ENCODE measurements around the gene ABR.

Gene ABR

DNA sequence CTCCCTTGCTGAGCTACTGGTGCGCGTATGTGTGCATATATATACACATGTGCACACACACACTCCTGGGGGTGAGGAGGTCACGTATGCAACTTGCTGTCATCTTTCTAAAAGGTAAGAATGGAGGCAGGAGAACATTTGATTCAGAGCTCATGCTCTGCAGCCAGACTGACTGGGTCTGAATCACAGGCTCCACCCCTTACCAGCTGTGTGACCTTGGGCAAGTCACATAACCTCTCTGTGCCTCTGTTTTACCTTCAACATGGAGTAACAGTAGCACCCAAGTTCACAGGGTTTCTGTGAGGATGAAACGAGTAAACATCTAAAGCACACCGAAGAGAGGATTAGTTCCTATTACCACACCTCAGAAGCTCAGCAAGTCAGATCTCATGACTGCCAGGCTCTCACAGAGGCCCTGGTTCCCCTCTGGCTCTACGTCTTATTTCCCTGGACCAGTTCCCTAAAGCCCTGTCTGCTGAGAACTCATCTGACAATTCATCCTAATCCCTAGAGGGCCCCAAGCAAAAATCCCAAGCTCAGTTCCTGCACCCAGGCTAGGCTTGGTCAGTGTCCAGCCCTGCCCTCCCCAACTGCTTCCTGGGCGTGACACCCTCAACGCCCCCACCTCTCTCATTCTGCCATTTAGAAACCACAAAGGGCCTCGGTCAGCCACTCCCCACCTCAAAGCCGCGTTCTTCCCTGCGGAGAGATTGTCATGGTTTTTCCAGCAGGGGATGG lies 28.7 kb downstream of the ABR start:
- Histone ChIP-seq H3K36me3 (replicated peaks; ENCODE audit: insufficient read depth, low read length) (no peaks in the 10 kb centered on the region), H2AFZ (ENCODE audit: low read length) (no peak overlapping the region)

DNA sequence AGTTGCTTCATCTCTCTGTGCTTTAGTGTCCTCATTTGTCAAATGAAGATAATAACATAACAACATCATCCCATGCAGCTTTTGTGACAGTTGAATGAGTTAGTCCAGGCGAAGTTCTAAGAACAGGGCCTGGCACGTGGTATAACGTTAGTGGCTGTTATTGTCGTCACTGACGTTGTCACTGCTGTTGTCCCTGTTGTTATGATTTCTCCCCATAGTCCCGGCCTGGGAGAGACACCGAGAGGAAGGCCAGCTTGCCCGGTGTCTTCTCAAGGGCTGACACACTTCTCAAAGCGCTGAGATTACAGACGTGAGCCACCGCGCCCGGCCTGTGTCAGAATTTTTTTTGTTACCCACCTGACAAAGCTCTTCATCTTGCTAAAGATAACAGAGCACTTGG lies 29.9 kb downstream of the ABR start:
- no peaks in the 10 kb centered on the region for H3F3A ChIP-seq (ENCODE audit: insufficient read depth, low read length)
- 0 out of 2 replicates have a peak, but pooled peaks cover 3% of the 10 kb centered on the region for H3K4me1 ChIP-seq (ENCODE audit: low read length)
- no peaks in the 10 kb centered on the region for H3K9me2 ChIP-seq (replicated peaks; ENCODE audit: insufficient read depth, low read length)
- no peaks in the 10 kb centered on the region for H3K9me3 ChIP-seq (replicated peaks; ENCODE audit: insufficient read depth, low read length)
- no peaks in the 10 kb centered on the region for H3K36me3 ChIP-seq (replicated peaks; ENCODE audit: insufficient read depth, low read length)
- DNase-seq: no peak
- H4K20me1 ChIP-seq (ENCODE audit: insufficient read depth, low read length): no peaks in the 10 kb centered on the region
- no peaks in the 10 kb centered on the region for H3K79me2 ChIP-seq (ENCODE audit: low read length)
- H3K27me3 ChIP-seq (replicated peaks; ENCODE audit: insufficient read depth, low read length): peaks cover 93% of the 10 kb centered on the region
- H3K4me3 ChIP-seq (ENCODE audit: low read length): no peak overlapping the region
- H2AFZ ChIP-seq (ENCODE audit: low read length): no peak overlapping the region
- no peak overlapping the region for H3K27ac ChIP-seq (ENCODE audit: low read length)
- no peak overlapping the region for H3K9ac ChIP-seq (ENCODE audit: low read length)
- TF ChIP-seq EZH2phosphoT487 (IDR thresholded peaks at IDR 0.05; ENCODE audit: low read length) (no peak), EZH2 (optimal IDR thresholded peaks at IDR 0.05; ENCODE audit: low read depth, low read length) (no peak)
- TF ChIP-seq, protein P1, sequence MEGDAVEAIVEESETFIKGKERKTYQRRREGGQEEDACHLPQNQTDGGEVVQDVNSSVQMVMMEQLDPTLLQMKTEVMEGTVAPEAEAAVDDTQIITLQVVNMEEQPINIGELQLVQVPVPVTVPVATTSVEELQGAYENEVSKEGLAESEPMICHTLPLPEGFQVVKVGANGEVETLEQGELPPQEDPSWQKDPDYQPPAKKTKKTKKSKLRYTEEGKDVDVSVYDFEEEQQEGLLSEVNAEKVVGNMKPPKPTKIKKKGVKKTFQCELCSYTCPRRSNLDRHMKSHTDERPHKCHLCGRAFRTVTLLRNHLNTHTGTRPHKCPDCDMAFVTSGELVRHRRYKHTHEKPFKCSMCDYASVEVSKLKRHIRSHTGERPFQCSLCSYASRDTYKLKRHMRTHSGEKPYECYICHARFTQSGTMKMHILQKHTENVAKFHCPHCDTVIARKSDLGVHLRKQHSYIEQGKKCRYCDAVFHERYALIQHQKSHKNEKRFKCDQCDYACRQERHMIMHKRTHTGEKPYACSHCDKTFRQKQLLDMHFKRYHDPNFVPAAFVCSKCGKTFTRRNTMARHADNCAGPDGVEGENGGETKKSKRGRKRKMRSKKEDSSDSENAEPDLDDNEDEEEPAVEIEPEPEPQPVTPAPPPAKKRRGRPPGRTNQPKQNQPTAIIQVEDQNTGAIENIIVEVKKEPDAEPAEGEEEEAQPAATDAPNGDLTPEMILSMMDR (IDR thresholded peaks at IDR 0.05; ENCODE audit: low read length): no peak
- H3K4me2 ChIP-seq (ENCODE audit: low read depth, low read length): no peak overlapping the region

More for the DNA sequence above, 28.7 kb downstream of the ABR start:
- H3K9ac ChIP-seq (ENCODE audit: low read length): no peak overlapping the region
- no peaks in the 10 kb centered on the region for H3F3A ChIP-seq (ENCODE audit: insufficient read depth, low read length)
- H3K79me2 ChIP-seq (ENCODE audit: low read length): no peaks in the 10 kb centered on the region
- no peak for TF ChIP-seq EZH2phosphoT487 (IDR thresholded peaks at IDR 0.05; ENCODE audit: low read length)
- TF ChIP-seq, protein P1 (IDR thresholded peaks at IDR 0.05; ENCODE audit: low read length): no peak
- no peak for TF ChIP-seq EZH2 (optimal IDR thresholded peaks at IDR 0.05; ENCODE audit: low read depth, low read length)
- no peaks in the 10 kb centered on the region for H3K9me2 ChIP-seq (replicated peaks; ENCODE audit: insufficient read depth, low read length)
- H3K4me3 ChIP-seq (ENCODE audit: low read length): no peak overlapping the region
- no peak for DNase-seq
- no peaks in the 10 kb centered on the region for H3K9me3 ChIP-seq (replicated peaks; ENCODE audit: insufficient read depth, low read length)
- peaks cover 93% of the 10 kb centered on the region for H3K27me3 ChIP-seq (replicated peaks; ENCODE audit: insufficient read depth, low read length)
- no peak overlapping the region for H3K4me2 ChIP-seq (ENCODE audit: low read depth, low read length)
- no peaks in the 10 kb centered on the region for H4K20me1 ChIP-seq (ENCODE audit: insufficient read depth, low read length)
- H3K27ac ChIP-seq (ENCODE audit: low read length): no peak overlapping the region
- 0 out of 2 replicates have a peak, but pooled peaks cover 3% of the 10 kb centered on the region for H3K4me1 ChIP-seq (ENCODE audit: low read length)

DNA sequence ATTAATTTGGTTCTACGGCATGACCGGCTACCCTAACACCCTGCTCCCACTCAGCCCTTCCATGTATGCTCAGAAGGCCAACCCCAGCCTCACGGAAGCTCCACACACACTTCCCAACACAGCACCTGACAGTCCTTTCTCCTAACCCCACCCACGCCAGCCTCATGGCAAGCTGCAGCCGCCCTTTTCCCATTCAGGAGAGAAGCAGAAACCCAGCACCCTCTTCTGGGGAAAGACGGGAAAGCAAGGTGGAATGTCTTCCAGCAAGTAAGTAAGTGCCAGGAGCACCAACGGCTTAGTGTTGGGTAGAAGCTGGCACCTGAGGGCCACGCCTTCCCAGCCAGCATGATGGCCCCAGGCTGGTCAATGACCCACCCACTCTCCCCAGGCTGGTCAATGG lies 32.1 kb downstream of the ABR start:
- H4K20me1 ChIP-seq (ENCODE audit: insufficient read depth, low read length): no peaks in the 10 kb centered on the region
- peaks cover 94% of the 10 kb centered on the region for H3K27me3 ChIP-seq (replicated peaks; ENCODE audit: insufficient read depth, low read length)
- TF ChIP-seq EZH2 (optimal IDR thresholded peaks at IDR 0.05; ENCODE audit: low read depth, low read length) (no peak), EZH2phosphoT487 (IDR thresholded peaks at IDR 0.05; ENCODE audit: low read length) (no peak)
- TF ChIP-seq, protein P1 (IDR thresholded peaks at IDR 0.05; ENCODE audit: low read length): peak; percentile 42
- H3K4me2 ChIP-seq (ENCODE audit: low read depth, low read length): no peak overlapping the region
- no peak overlapping the region for H3K9ac ChIP-seq (ENCODE audit: low read length)
- H3K27ac ChIP-seq (ENCODE audit: low read length): no peak overlapping the region
- DNase-seq: peak; percentile 26
- no peaks in the 10 kb centered on the region for H3F3A ChIP-seq (ENCODE audit: insufficient read depth, low read length)
- H3K36me3 ChIP-seq (replicated peaks; ENCODE audit: insufficient read depth, low read length): no peaks in the 10 kb centered on the region
- no peaks in the 10 kb centered on the region for H3K9me3 ChIP-seq (replicated peaks; ENCODE audit: insufficient read depth, low read length)
- H3K79me2 ChIP-seq (ENCODE audit: low read length): no peaks in the 10 kb centered on the region
- no peaks in the 10 kb centered on the region for H3K9me2 ChIP-seq (replicated peaks; ENCODE audit: insufficient read depth, low read length)
- no peak overlapping the region for H3K4me3 ChIP-seq (ENCODE audit: low read length)
- H3K4me1 ChIP-seq (ENCODE audit: low read length): no peaks in the 10 kb centered on the region
- H2AFZ ChIP-seq (ENCODE audit: low read length): no peak overlapping the region

All from MM.1S (cell line).